ENCODE results near the gene IGFBP3.

IGFBP3 gene

DNA sequence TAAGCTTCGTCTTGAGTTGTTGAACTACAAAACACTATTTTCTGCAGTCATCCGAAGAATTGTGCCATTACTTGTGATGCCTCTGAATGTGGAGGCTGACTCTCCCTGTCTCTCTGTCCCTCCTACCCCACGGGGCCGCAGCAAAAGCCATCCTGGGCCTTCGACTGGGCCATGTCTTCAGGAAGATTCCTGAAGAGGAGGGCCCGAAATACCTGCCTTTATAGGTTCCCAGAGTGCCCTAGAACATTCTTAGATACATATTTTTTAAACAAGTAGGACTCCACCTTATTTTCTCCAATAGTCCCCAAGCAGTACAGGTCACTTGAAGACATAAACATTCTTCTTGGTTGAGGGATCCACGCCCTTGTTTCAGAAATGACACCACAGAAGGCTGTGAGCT is 8.1 kb downstream of the IGFBP3 start:
- no peak overlapping the region for H3K27ac ChIP-seq (ENCODE audit: low read depth, low read length)
- H3K9ac ChIP-seq (ENCODE audit: low read depth, low read length), result no peak overlapping the region
- H3K9me3 ChIP-seq (ENCODE audit: control insufficient read depth, insufficient read depth, low read length), result no peaks in the 10 kb centered on the region
- peaks cover 26% of the 10 kb centered on the region for H3K36me3 ChIP-seq (ENCODE audit: control insufficient read depth, insufficient read depth, low read length)
- peaks cover 4% of the 10 kb centered on the region for H3K27me3 ChIP-seq (ENCODE audit: control insufficient read depth, insufficient read depth, low read length)
- H3K4me3 ChIP-seq (ENCODE audit: low read depth, low read length), result no peak overlapping the region
- H3K4me1 ChIP-seq (ENCODE audit: control insufficient read depth, insufficient read depth, low read length), result 0 out of 2 replicates have a peak, but pooled peaks cover 3% of the 10 kb centered on the region

DNA sequence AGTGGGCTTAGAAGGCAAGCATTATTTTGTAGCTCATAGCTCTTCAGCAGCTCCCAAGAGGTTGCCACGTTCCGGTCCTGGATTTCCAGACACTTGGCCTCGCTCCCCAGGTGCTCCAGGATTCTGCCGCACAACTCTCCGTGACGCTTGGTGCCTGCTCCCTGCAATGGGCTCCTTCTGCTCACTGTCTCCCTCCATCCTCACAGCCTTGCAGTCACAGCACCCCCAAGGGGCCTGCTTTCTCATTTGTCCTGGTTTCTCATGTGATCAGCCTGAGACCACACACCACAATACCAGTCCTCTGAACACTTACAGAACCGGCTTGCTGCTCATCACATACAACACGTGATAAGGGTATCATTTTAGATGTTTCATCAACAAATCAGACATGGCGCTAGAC is 9.8 kb downstream of the IGFBP3 start:
- no peak overlapping the region for H3K27ac ChIP-seq (ENCODE audit: low read depth, low read length)

DNA sequence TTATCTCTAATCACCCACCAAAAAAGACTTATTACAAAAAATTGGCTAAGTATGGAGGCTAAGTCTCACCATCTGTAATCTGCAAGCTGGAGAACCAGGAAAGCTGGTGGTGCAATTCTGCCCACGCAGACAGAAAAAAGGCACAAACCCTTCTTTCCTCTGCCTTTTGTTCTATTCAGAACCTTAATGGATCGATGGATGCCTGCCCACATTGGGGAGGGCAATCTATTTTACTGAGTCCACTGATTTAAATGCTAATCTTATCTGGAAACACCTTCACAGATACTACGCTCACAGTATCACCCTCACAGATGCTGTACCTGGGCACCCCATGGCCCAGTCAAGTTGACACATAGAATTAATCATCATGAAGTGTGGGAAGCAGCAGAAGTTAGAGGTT is 10.2 kb downstream of the IGFBP3 start:
- Histone ChIP-seq H3K4me1 (ENCODE audit: control insufficient read depth, insufficient read depth, low read length) (no peaks in the 10 kb centered on the region), H3K27ac (ENCODE audit: low read depth, low read length) (no peak overlapping the region), H3K4me3 (ENCODE audit: low read depth, low read length) (no peak overlapping the region)

More for the DNA sequence above, 9.8 kb downstream of the IGFBP3 start:
- H3K36me3 ChIP-seq (ENCODE audit: control insufficient read depth, insufficient read depth, low read length), result peaks cover 22% of the 10 kb centered on the region
- H3K4me1 ChIP-seq (ENCODE audit: control insufficient read depth, insufficient read depth, low read length), result no peaks in the 10 kb centered on the region
- no peaks in the 10 kb centered on the region for H3K27me3 ChIP-seq (ENCODE audit: control insufficient read depth, insufficient read depth, low read length)
- H3K4me3 ChIP-seq (ENCODE audit: low read depth, low read length), result no peak overlapping the region
- H3K9me3 ChIP-seq (ENCODE audit: control insufficient read depth, insufficient read depth, low read length), result no peaks in the 10 kb centered on the region
- no peak overlapping the region for H3K9ac ChIP-seq (ENCODE audit: low read depth, low read length)

DNA sequence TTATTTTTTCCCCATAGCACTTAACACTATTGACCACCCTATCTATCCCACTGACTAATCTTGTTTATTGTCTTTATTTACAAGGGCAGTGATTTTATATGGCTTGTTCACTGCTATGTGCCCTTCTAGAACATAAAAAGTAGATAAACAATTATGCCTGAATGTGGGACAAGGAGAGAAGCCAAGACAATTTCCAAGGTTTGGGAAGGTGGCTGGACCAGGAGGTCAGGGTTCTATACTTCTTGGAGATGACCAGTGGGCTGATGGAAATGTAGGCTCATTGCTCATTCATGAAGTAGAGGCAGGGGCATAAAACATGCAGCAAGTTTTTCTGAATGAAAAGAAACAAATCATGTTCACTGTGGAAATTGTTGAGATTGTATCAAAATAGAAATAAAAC is 11.5 kb downstream of the IGFBP3 start:
- no peaks in the 10 kb centered on the region for H3K4me1 ChIP-seq (ENCODE audit: control insufficient read depth, insufficient read depth, low read length)
- H3K4me3 ChIP-seq (ENCODE audit: low read depth, low read length), result no peak overlapping the region
- H3K27me3 ChIP-seq (ENCODE audit: control insufficient read depth, insufficient read depth, low read length), result no peaks in the 10 kb centered on the region
- no peaks in the 10 kb centered on the region for H3K9me3 ChIP-seq (ENCODE audit: control insufficient read depth, insufficient read depth, low read length)
- H3K27ac ChIP-seq (ENCODE audit: low read depth, low read length), result no peak overlapping the region
- no peak overlapping the region for H3K9ac ChIP-seq (ENCODE audit: low read depth, low read length)
- peaks cover 9% of the 10 kb centered on the region for H3K36me3 ChIP-seq (ENCODE audit: control insufficient read depth, insufficient read depth, low read length)

More for the DNA sequence above, 10.2 kb downstream of the IGFBP3 start:
- no peaks in the 10 kb centered on the region for H3K9me3 ChIP-seq (ENCODE audit: control insufficient read depth, insufficient read depth, low read length)
- no peaks in the 10 kb centered on the region for H3K27me3 ChIP-seq (ENCODE audit: control insufficient read depth, insufficient read depth, low read length)
- no peak overlapping the region for H3K9ac ChIP-seq (ENCODE audit: low read depth, low read length)
- peaks cover 18% of the 10 kb centered on the region for H3K36me3 ChIP-seq (ENCODE audit: control insufficient read depth, insufficient read depth, low read length)

DNA sequence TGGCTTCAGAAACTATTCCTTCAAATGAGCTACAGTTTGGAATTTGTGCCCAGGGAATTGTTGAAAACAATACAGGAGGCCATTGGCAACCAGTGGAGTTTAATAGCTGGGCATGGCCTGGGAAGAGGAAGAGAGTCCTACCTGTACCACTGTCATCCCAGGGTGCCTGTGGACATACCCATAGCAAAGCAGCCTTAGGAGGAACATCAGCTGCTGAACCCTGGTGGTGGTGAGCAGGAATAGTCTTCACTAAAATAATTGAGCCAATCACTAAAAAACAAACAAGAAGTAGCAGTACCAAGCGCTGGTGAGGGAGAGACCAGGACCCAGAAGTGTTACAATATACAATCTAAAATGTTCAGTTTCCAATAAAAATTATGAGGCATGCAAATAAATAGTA is 18.3 kb downstream of the IGFBP3 start:
- Histone ChIP-seq H3K27me3 (ENCODE audit: control insufficient read depth, insufficient read depth, low read length) (no peaks in the 10 kb centered on the region), H3K36me3 (ENCODE audit: control insufficient read depth, insufficient read depth, low read length) (no peaks in the 10 kb centered on the region), H3K9ac (ENCODE audit: low read depth, low read length) (no peak overlapping the region), H3K9me3 (ENCODE audit: control insufficient read depth, insufficient read depth, low read length) (no peaks in the 10 kb centered on the region), H3K4me3 (ENCODE audit: low read depth, low read length) (no peak overlapping the region), H3K4me1 (ENCODE audit: control insufficient read depth, insufficient read depth, low read length) (no peaks in the 10 kb centered on the region), H3K27ac (ENCODE audit: low read depth, low read length) (no peak overlapping the region)

DNA sequence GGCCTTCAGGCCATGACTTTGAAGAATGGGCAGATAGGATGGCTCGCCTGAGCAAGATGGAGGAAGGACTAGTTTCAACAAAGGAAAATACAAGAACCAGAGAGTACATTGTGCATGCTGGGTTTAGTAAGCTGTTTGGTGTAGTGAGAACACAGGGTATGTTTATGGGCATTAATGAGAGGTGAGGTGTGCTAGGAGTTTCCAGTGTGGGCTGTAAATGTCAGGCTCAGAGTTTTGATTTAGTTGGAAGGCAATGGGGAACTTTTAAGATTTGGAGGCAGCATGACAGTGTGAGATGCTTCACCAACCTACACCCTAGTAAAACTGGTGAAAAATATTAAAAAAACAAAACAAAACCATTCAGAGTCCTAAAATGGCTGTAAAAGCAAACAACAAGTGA is 19.5 kb downstream of the IGFBP3 start:
- Histone ChIP-seq H3K36me3 (ENCODE audit: control insufficient read depth, insufficient read depth, low read length) (no peaks in the 10 kb centered on the region), H3K4me3 (ENCODE audit: low read depth, low read length) (no peak overlapping the region), H3K9ac (ENCODE audit: low read depth, low read length) (no peak overlapping the region), H3K27ac (ENCODE audit: low read depth, low read length) (no peak overlapping the region), H3K4me1 (ENCODE audit: control insufficient read depth, insufficient read depth, low read length) (no peaks in the 10 kb centered on the region), H3K9me3 (ENCODE audit: control insufficient read depth, insufficient read depth, low read length) (no peaks in the 10 kb centered on the region), H3K27me3 (ENCODE audit: control insufficient read depth, insufficient read depth, low read length) (no peaks in the 10 kb centered on the region)

DNA sequence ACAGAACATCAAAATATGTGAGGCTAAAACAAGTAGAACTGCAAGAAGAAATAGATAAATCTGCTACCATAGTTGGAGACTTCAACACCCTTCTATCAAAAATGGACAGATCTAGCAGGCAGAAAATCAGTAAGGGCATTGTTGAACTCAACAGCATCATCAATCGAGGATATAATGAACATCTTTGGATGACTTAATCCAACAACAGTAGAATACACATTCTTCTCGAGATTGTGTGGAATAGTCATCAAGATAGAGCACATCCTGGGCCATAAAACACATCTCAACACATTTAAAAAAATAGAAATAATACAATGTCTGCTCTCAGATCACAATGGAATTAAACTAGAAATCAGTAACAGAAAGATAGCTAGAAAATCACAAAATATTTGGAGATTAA is 22.9 kb downstream of the IGFBP3 start:
- Histone ChIP-seq H3K4me1 (ENCODE audit: control insufficient read depth, insufficient read depth, low read length) (no peaks in the 10 kb centered on the region), H3K27me3 (ENCODE audit: control insufficient read depth, insufficient read depth, low read length) (no peaks in the 10 kb centered on the region), H3K9ac (ENCODE audit: low read depth, low read length) (no peak overlapping the region), H3K4me3 (ENCODE audit: low read depth, low read length) (no peak overlapping the region), H3K36me3 (ENCODE audit: control insufficient read depth, insufficient read depth, low read length) (no peaks in the 10 kb centered on the region), H3K9me3 (ENCODE audit: control insufficient read depth, insufficient read depth, low read length) (no peaks in the 10 kb centered on the region), H3K27ac (ENCODE audit: low read depth, low read length) (no peak overlapping the region)

DNA sequence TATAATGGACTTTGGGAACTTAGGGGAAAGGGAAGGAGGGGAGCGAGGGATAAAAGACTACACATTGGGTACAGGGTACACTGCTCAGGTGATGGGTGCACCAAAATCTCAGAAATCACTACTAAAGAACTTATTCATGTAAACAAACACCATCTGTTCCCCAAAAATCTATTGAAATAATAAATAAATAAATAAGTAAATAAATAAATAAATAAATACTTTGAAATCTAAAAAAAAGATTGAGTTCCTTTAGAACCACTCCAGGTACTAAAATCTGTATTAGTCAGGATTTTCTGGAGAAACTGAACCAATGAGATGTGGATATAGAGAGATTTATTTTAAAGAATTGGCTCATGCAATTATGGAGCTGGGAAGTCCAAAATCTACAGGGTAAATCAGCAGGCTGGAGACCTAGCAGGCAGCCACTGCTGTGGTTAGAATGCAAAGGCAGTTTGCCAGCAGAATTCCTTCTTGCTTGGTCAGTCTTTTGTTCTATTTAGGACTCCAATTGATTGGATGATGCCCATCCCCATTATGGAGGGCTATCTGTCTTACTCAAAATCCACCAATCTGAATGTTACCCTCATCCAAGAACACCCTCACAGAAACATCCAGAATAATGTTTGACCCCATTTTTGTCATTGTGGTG is 23.9 kb downstream of the IGFBP3 start:
- no peak overlapping the region for H3K9ac ChIP-seq (ENCODE audit: low read depth, low read length)
- H3K4me3 ChIP-seq (ENCODE audit: low read depth, low read length), result no peak overlapping the region
- H3K9me3 ChIP-seq (ENCODE audit: control insufficient read depth, insufficient read depth, low read length), result no peaks in the 10 kb centered on the region
- H3K27me3 ChIP-seq (ENCODE audit: control insufficient read depth, insufficient read depth, low read length), result no peaks in the 10 kb centered on the region
- H3K36me3 ChIP-seq (ENCODE audit: control insufficient read depth, insufficient read depth, low read length), result no peaks in the 10 kb centered on the region
- no peaks in the 10 kb centered on the region for H3K4me1 ChIP-seq (ENCODE audit: control insufficient read depth, insufficient read depth, low read length)
- no peak overlapping the region for H3K27ac ChIP-seq (ENCODE audit: low read depth, low read length)

DNA sequence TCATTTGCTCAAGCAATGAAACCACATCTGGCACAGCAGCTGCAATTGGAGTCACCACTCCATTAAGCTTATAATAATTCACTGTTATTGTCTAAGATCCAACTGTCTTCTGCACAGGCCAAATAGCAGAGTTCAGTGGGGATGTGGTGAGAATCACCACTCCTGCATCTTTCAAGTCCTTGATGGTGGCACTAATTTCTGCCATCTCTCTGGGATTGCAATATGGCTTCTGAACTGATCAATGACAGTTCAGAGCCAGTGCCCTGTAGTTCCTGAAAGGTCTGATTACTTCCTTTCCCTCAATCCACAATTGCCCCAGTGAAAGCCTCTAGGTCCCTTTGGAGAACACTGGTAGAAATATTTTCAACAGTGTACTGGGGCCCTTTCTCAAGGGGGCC is 26.4 kb downstream of the IGFBP3 start:
- no peaks in the 10 kb centered on the region for H3K9me3 ChIP-seq (ENCODE audit: control insufficient read depth, insufficient read depth, low read length)
- no peak overlapping the region for H3K4me3 ChIP-seq (ENCODE audit: low read depth, low read length)
- peaks cover under 1% of the 10 kb centered on the region; the same call in 1 of the 2 replicates for H3K4me1 ChIP-seq (ENCODE audit: control insufficient read depth, insufficient read depth, low read length)
- peaks cover 15% of the 10 kb centered on the region for H3K27me3 ChIP-seq (ENCODE audit: control insufficient read depth, insufficient read depth, low read length)
- no peak overlapping the region for H3K9ac ChIP-seq (ENCODE audit: low read depth, low read length)
- no peak overlapping the region for H3K27ac ChIP-seq (ENCODE audit: low read depth, low read length)
- no peaks in the 10 kb centered on the region for H3K36me3 ChIP-seq (ENCODE audit: control insufficient read depth, insufficient read depth, low read length)

DNA sequence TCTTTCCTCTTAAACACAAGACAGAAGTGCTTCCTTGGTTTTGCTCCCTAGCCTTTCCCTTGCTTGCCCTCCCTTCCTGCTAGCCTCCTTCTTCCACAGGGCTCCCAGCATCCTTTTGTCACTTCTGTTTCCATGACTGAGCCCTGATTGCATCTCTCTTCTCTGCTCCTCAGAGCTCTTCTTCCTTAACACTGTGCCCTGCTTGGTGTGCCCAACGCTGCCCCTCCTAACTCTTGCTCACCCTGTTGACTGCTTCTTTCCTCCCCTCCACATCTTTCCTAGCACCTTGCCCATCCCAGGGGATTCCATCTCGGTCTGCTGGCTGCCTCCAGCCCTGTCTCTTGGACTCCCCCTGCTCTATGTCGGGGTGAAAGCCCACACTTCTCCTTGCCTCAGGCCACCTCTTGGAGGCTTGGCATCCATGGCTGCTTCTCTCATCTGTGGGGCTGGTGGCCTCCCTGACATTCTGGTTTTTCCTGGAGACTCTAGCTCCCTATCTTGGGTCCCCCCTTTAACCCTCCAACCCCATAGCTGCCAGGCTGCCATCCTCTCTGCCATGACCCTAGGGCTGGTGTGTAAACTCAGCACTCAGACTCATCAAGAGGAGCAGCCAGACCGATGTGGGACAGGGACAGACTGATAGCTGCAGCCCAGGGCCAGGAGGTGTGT is 26.9 kb downstream of the IGFBP3 start:
- Histone ChIP-seq H3K9me3 (ENCODE audit: control insufficient read depth, insufficient read depth, low read length) (no peaks in the 10 kb centered on the region), H3K27me3 (ENCODE audit: control insufficient read depth, insufficient read depth, low read length) (peaks cover 21% of the 10 kb centered on the region), H3K9ac (ENCODE audit: low read depth, low read length) (no peak overlapping the region), H3K4me1 (ENCODE audit: control insufficient read depth, insufficient read depth, low read length) (peaks cover 6% of the 10 kb centered on the region; the same call in 1 of the 2 replicates), H3K27ac (ENCODE audit: low read depth, low read length) (no peak overlapping the region), H3K4me3 (ENCODE audit: low read depth, low read length) (no peak overlapping the region), H3K36me3 (ENCODE audit: control insufficient read depth, insufficient read depth, low read length) (no peaks in the 10 kb centered on the region)

DNA sequence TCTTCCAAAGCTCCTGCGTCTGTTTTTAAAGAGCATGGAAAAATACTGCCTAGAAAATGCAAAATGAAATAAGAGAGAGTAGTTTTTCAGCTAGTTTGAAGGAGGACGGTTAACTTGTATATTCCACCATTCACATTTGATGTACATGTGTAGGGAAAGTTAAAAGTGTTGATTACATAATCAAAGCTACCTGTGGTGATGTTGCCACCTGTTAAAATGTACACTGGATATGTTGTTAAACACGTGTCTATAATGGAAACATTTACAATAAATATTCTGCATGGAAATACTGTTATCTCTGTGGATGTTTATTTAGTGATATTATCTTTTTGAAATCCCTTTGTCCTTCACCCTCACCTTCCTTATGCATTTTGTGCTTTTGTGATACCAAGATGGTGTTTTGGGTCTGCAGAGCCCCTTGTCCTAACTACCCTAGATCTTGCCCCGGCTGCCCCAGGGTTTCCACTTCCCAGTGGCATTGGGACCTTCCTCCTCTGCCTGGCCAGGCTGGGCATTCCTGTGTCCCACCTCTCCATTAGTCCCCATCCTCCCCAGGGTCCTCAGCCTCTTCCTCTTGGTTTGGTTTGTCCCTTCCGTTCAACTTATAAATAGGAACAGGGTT is 27.6 kb downstream of the IGFBP3 start:
- Histone ChIP-seq H3K9ac (ENCODE audit: low read depth, low read length) (no peak overlapping the region), H3K27me3 (ENCODE audit: control insufficient read depth, insufficient read depth, low read length) (peaks cover 27% of the 10 kb centered on the region), H3K4me1 (ENCODE audit: control insufficient read depth, insufficient read depth, low read length) (peaks cover 8% of the 10 kb centered on the region; the same call in 1 of the 2 replicates), H3K36me3 (ENCODE audit: control insufficient read depth, insufficient read depth, low read length) (no peaks in the 10 kb centered on the region), H3K27ac (ENCODE audit: low read depth, low read length) (no peak overlapping the region), H3K9me3 (ENCODE audit: control insufficient read depth, insufficient read depth, low read length) (no peaks in the 10 kb centered on the region), H3K4me3 (ENCODE audit: low read depth, low read length) (no peak overlapping the region)

Measured in HUES48 (cell line).